ENCODE results near the gene MCOLN3.

GRCh38 chr1:84972377-84972987, 75.8 kb downstream of the MCOLN3 start:
- no peak for TF ChIP-seq ZFX (IDR thresholded peaks at IDR 0.05)
- no peak for TF ChIP-seq CTCF (conservative IDR thresholded peaks at IDR 0.05)

All from C4-2B (cell line).